RWPE1 (cell line): ENCODE measurements around the gene RCBTB2.

Experiments
- CTCF ChIA-PET: fragments of 350-600 bp; sonication (Branson Sonifier 250); formaldehyde crosslinking; extraction: SDS; loops from one replicate; lab custom pipeline; 2021; lab: Yijun Ruan, JAX
- POLR2A ChIA-PET: fragments of 400-600 bp; formaldehyde crosslinking; extraction: SDS; loops from one replicate; lab custom pipeline; 2020; ENCODE audit warnings: antibody characterized with exemption; ENCODE audit not compliant: low non-redundant PET; lab: Yijun Ruan, JAX
- DNase-seq: peaks from one replicate; pipeline ENCODE4 v3.0.0; 2012; ENCODE audit warnings: low spot score
- H3K27ac ChIP-seq: fragments of 450-650 bp; 2 replicates; pipeline ENCODE4 v1.5.1; 2017
- TF ChIP-seq, protein P1 (sequence below): fragments of 450-650 bp; conservative IDR thresholded peaks from 2 replicates; pipeline ENCODE4 v1.5.1; 2017; ENCODE audit warnings: low read depth, mild to moderate bottlenecking

Gene RCBTB2

DNA sequence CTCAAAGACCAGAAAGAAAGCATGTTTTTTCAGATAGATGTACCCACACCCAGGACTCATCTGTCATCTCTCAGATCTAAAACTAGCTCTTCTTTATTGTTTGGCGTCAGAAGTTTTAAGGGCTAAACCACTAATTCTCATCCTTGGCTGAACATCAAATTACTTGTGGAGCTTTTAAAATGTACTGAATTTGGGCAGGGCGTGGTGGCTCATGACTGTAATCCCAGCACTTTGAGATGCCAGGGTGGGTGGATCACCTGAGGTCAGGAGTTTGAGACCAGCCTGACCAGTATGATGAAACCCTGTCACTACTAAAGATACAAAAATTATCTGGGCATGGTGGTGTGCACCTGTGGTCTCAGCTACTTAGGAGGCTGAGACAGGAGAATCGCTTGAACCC is 47.4 kb downstream of the RCBTB2 start:
- DNase-seq = no peak
- ChIA-PET POLR2A (no interaction called here), CTCF (no interaction called here)
- H3K27ac ChIP-seq = peak overlapping the region; percentile 63
- TF ChIP-seq, protein P1, sequence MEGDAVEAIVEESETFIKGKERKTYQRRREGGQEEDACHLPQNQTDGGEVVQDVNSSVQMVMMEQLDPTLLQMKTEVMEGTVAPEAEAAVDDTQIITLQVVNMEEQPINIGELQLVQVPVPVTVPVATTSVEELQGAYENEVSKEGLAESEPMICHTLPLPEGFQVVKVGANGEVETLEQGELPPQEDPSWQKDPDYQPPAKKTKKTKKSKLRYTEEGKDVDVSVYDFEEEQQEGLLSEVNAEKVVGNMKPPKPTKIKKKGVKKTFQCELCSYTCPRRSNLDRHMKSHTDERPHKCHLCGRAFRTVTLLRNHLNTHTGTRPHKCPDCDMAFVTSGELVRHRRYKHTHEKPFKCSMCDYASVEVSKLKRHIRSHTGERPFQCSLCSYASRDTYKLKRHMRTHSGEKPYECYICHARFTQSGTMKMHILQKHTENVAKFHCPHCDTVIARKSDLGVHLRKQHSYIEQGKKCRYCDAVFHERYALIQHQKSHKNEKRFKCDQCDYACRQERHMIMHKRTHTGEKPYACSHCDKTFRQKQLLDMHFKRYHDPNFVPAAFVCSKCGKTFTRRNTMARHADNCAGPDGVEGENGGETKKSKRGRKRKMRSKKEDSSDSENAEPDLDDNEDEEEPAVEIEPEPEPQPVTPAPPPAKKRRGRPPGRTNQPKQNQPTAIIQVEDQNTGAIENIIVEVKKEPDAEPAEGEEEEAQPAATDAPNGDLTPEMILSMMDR = no peak

DNA sequence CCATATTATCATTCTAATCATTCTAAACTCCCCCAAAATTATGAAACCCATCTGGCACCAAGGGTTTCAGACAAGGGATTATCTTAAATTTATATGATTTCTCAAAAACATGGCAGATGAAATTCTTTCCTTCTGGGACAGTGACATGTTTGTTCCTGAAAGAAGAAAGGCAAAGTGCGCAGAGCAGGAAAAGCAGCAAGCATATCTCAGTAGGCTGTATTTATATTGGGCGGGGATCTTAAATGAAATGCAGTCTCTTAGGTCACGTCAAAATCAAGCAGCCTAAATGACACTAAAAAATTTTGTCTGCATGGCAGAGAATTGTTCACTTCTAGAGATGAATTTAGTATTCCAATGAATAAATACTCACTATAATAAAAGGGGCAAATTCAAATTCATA is 49.3 kb downstream of the RCBTB2 start:
- no peak for DNase-seq
- POLR2A ChIA-PET = no interaction called here
- H3K27ac ChIP-seq = no peak overlapping the region
- CTCF ChIA-PET = interaction anchor here (0.6 kb wide), 1 partner anchor 361 kb away, joined by 3 read pairs; no protein-coding TSS in a partner anchor
- TF ChIP-seq, protein P1 = no peak

DNA sequence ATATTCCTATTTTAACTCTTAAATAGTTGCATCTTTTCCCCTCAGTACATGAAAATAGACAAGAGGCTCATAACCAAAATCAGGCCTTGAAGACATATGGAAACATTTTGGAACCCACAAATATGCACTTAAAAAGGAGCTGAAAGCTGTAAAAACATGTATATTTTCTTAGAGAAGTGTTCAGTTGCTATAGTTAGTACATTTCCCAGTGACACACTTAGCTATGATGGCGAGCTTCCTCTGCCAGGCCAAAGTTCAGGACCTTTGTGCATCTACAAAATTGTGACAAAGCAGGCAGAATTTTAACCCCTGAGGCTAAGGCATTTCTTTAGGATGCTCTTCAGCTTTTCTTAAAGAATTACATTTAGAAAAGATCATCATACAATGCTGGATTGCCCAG is 54.5 kb downstream of the RCBTB2 start:
- no peak overlapping the region for H3K27ac ChIP-seq
- no peak for DNase-seq
- TF ChIP-seq, protein P1 = no peak
- CTCF ChIA-PET = no interaction called here
- POLR2A ChIA-PET = no interaction called here

DNA sequence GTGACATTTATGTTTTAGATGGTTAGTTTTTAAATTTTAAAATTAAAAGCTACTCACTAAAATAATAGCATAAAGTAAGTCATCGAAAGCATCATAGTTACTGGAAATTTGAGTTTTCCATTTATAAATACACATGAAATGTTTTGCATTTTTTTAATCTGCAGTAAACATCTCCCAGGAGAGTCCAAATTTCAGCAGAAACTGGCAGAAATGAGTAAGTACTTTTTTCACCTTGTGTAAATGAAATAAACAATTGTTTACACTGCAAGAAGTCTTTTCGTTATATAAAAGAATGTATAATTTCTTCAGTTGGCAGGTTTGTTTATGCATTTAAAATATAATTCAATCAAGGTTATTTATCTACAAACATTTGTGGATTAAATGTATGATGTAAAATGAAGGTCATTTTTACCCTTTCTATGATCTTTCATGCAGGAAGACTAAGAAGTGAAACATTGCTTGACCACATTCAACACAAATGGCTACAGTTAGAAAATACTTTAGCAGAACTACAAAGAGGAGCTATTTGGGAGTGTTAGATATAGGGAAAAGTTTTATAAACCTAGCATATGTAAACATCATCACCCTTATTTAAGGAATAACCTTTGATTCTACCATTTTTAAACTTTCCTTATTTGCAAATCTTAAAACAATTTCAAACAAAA is 55.6 kb downstream of the RCBTB2 start:
- no peak overlapping the region for H3K27ac ChIP-seq
- TF ChIP-seq, protein P1 = no peak
- ChIA-PET CTCF (no interaction called here), POLR2A (no interaction called here)
- no peak for DNase-seq

DNA sequence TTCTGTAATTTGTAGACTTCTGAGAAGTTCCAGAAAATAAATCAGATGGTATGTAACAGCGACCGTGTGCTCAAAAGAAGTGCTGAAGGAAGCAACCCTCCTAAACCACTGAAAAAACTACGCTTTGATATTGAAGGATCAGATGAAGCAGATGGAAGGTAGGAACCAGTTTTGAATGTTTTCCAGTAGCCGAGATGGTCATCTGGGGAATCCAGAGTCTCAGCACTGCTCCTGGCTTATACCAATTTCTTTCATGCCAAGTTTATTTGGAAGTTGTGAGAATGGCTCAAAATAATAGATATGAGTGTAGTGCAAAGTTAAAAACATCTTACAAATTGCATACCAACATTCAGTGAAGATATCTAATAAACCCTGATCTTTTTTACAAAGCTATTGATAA is 56.2 kb downstream of the RCBTB2 start:
- no peak for DNase-seq
- ChIA-PET CTCF (interaction anchor here (0.6 kb wide), 1 partner anchor 31 kb away, joined by 3 read pairs; no protein-coding TSS in a partner anchor), POLR2A (no interaction called here)
- H3K27ac ChIP-seq = no peak overlapping the region
- TF ChIP-seq, protein P1 = no peak

DNA sequence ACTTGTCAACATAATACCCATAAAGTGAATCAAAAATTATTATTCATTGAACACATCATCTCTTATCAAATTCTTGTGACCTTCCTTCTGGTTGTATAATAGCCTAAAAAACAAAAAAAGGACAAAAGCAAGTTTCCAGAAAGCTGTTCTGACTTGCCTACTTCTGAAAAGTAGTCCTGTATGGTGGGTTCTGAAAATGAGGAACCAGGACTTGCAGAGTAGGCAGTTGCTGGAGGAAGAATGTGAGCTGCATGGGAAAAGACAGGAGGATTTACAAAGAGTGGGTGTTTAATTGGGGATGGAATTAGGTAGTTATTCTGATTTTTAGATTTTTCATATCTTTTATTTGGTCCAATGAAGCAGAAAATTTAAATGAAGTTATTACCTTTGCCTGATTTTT is 56.7 kb downstream of the RCBTB2 start:
- POLR2A ChIA-PET = no interaction called here
- no peak overlapping the region for H3K27ac ChIP-seq
- DNase-seq = no peak
- TF ChIP-seq, protein P1 = no peak
- CTCF ChIA-PET = interaction anchor here (0.6 to 1.0 kb wide), 2 partner anchors 31 kb away, joined by 3 to 4 read pairs; no protein-coding TSS in a partner anchor
